ENCODE results near the gene KCNJ2.

KCNJ2 gene

GRCh38 chr17:70161519-70161918, 7.8 kb upstream of the KCNJ2 start:
- no peak for DNase-seq

- DNase-seq, result no peak
Observed at GRCh38 chr17:70165383-70165782, 3.9 kb upstream of the KCNJ2 start.

- DNase-seq, result no peak
Observed at GRCh38 chr17:70166615-70167014, 2.7 kb upstream of the KCNJ2 start.

- no peak for DNase-seq
Observed at GRCh38 chr17:70168044-70168976, 1.0 kb upstream of the KCNJ2 start.

- DNase-seq, result no peak
Observed at GRCh38 chr17:70169709-70170597, 621 bp downstream of the KCNJ2 start.

- DNase-seq, result no peak
Observed at GRCh38 chr17:70171159-70171558, 1.8 kb downstream of the KCNJ2 start.

GRCh38 chr17:70172449-70172848, 3.1 kb downstream of the KCNJ2 start:
- DNase-seq, result no peak

GRCh38 chr17:70172923-70173322, 3.6 kb downstream of the KCNJ2 start:
- DNase-seq, result no peak

GRCh38 chr17:70173681-70174080, 4.3 kb downstream of the KCNJ2 start:
- no peak for DNase-seq

- DNase-seq, result no peak
Observed at GRCh38 chr17:70181376-70181775, 12.0 kb downstream of the KCNJ2 start.

- DNase-seq, result no peak
Observed at GRCh38 chr17:70181866-70182265, 12.5 kb downstream of the KCNJ2 start.

- DNase-seq, result no peak
Observed at GRCh38 chr17:70183508-70183907, 14.2 kb downstream of the KCNJ2 start.

- no peak for DNase-seq
Observed at GRCh38 chr17:70184207-70184606, 14.9 kb downstream of the KCNJ2 start.

GRCh38 chr17:70184770-70185169, 15.4 kb downstream of the KCNJ2 start:
- no peak for DNase-seq

- no peak for DNase-seq
Observed at GRCh38 chr17:70185285-70185684, 16.0 kb downstream of the KCNJ2 start.

GRCh38 chr17:70187383-70187782, 18.1 kb downstream of the KCNJ2 start:
- no peak for DNase-seq

GRCh38 chr17:70190959-70191805, 21.9 kb downstream of the KCNJ2 start:
- no peak for DNase-seq

GRCh38 chr17:70195091-70195490, 25.8 kb downstream of the KCNJ2 start:
- DNase-seq, result no peak

GRCh38 chr17:70201872-70202419, 32.6 kb downstream of the KCNJ2 start:
- DNase-seq, result no peak

- DNase-seq, result no peak
Observed at GRCh38 chr17:70202840-70203239, 33.5 kb downstream of the KCNJ2 start.

GRCh38 chr17:70204431-70204830, 35.1 kb downstream of the KCNJ2 start:
- no peak for DNase-seq

- no peak for DNase-seq
Observed at GRCh38 chr17:70205401-70205800, 36.1 kb downstream of the KCNJ2 start.
